H9 (cell line): ENCODE data around the gene UGT1A5. TPM values are rescaled to one million over a fixed set of nuclear protein-coding genes. Genes with fewer than 3 reads are reported as not detected.
A peak's percentile ranks its signal among the peaks of the same experiment; 100 is the strongest.

ENCODE experiments used
- DNase-seq: peaks from one replicate; pipeline ENCODE4 v3.0.0-alpha.2; 2017
- H2AFZ ChIP-seq: one replicate; pipeline ENCODE4 v1.6.1; 2013; ENCODE audit warnings: mild to moderate bottlenecking, low read length, control low read depth, moderate library complexity
- H2AK5ac ChIP-seq: 2 replicates; pipeline ENCODE4 v1.6.1; 2013; ENCODE audit warnings: low read length, control low read depth, mixed read lengths; ENCODE audit not compliant: insufficient read length
- H2BK120ac ChIP-seq: one replicate; pipeline ENCODE4 v1.6.1; 2013; ENCODE audit warnings: low read depth, mild to moderate bottlenecking, low read length, control low read depth, inconsistent platforms; ENCODE audit not compliant: poor library complexity, severe bottlenecking
- H2BK12ac ChIP-seq: 2 replicates; pipeline ENCODE4 v1.6.1; 2013; ENCODE audit warnings: low read length, control low read depth, mixed read lengths, low read depth; ENCODE audit not compliant: insufficient read length
- H2BK15ac ChIP-seq: 2 replicates; pipeline ENCODE4 v1.6.1; 2013; ENCODE audit warnings: low read depth, low read length, control low read depth
- H2BK20ac ChIP-seq: one replicate; pipeline ENCODE4 v1.6.1; 2013; ENCODE audit warnings: low read depth, mild to moderate bottlenecking, low read length, control low read depth, inconsistent platforms; ENCODE audit not compliant: poor library complexity, severe bottlenecking
- H2BK5ac ChIP-seq: 2 replicates; pipeline ENCODE4 v1.6.1; 2013; ENCODE audit warnings: low read length, control low read depth, mixed read lengths; ENCODE audit not compliant: insufficient read length
- H3K14ac ChIP-seq: 2 replicates; pipeline ENCODE4 v1.6.1; 2013; ENCODE audit warnings: low read length, control low read depth; ENCODE audit not compliant: insufficient read depth
- H3K18ac ChIP-seq: 2 replicates; pipeline ENCODE4 v1.6.1; 2013; ENCODE audit warnings: low read depth, mild to moderate bottlenecking, mixed read lengths, low read length, control low read depth; ENCODE audit not compliant: insufficient read length
- H3K23ac ChIP-seq: 2 replicates; pipeline ENCODE4 v1.6.1; 2013; ENCODE audit warnings: low read length, control low read depth, mixed read lengths, low read depth; ENCODE audit not compliant: insufficient read length
- H3K23me2 ChIP-seq: 2 replicates; pipeline ENCODE4 v1.6.1; 2013; ENCODE audit warnings: low read depth, mild to moderate bottlenecking, mixed read lengths, low read length, control low read depth; ENCODE audit not compliant: insufficient read length, poor library complexity, severe bottlenecking
- H3K27ac ChIP-seq: 2 replicates; pipeline ENCODE4 v1.5.1; 2013; ENCODE audit warnings: low read length, control low read depth, mixed read lengths, low read depth; ENCODE audit not compliant: insufficient read length
- H3K27me3 ChIP-seq: 2 replicates; pipeline ENCODE4 v1.6.1; 2013; ENCODE audit warnings: low read length, control low read depth, inconsistent platforms; ENCODE audit not compliant: insufficient read depth
- H3K4ac ChIP-seq: 2 replicates; pipeline ENCODE4 v1.6.1; 2013; ENCODE audit warnings: low read depth, mild to moderate bottlenecking, control low read depth, inconsistent platforms, low read length, moderate library complexity
- H3K4me1 ChIP-seq: 2 replicates; pipeline ENCODE4 v1.6.1; 2013; ENCODE audit warnings: low read length, control low read depth, inconsistent platforms; ENCODE audit not compliant: insufficient read depth
- H3K4me2 ChIP-seq: 2 replicates; pipeline ENCODE4 v1.6.1; 2013; ENCODE audit warnings: low read length, control low read depth, mixed read lengths; ENCODE audit not compliant: insufficient read length, insufficient read depth
- H3K56ac ChIP-seq: 2 replicates; pipeline ENCODE4 v1.6.1; 2013; ENCODE audit warnings: low read depth, mild to moderate bottlenecking, mixed read lengths, low read length, control low read depth; ENCODE audit not compliant: insufficient read length
- H3K79me1 ChIP-seq: 2 replicates; pipeline ENCODE4 v1.6.1; 2013; ENCODE audit warnings: low read depth, mild to moderate bottlenecking, moderate library complexity, low read length, control low read depth, inconsistent platforms; ENCODE audit not compliant: insufficient read depth, poor library complexity, severe bottlenecking
- H3K79me2 ChIP-seq: 2 replicates; pipeline ENCODE4 v1.6.1; 2013; ENCODE audit warnings: low read length, control low read depth, inconsistent platforms; ENCODE audit not compliant: insufficient read depth
- H3K9ac ChIP-seq: 2 replicates; pipeline ENCODE4 v1.6.1; 2013; ENCODE audit warnings: low read length, control low read depth, mixed read lengths; ENCODE audit not compliant: insufficient read length; ENCODE audit errors: extremely low read depth
- H3K9me3 ChIP-seq: one replicate; pipeline ENCODE4 v1.6.1; 2013; ENCODE audit warnings: low read depth, low read length, inconsistent platforms; ENCODE audit not compliant: control insufficient read depth
- H3T11ph ChIP-seq: one replicate; pipeline ENCODE4 v1.6.1; 2013; ENCODE audit warnings: mild to moderate bottlenecking, low read length, control low read depth, inconsistent platforms
- H4K20me1 ChIP-seq: one replicate; pipeline ENCODE4 v1.6.1; 2013; ENCODE audit not compliant: control insufficient read depth, insufficient read length, insufficient read depth
- H4K5ac ChIP-seq: 2 replicates; pipeline ENCODE4 v1.6.1; 2013; ENCODE audit warnings: low read depth, mild to moderate bottlenecking, mixed read lengths, low read length, control low read depth; ENCODE audit not compliant: insufficient read length
- H4K8ac ChIP-seq: replicated peaks from 2 replicates; pipeline ENCODE4 v1.6.1; 2013; ENCODE audit warnings: low read length, control low read depth, mixed read lengths, low read depth; ENCODE audit not compliant: insufficient read length
- H4K91ac ChIP-seq: 2 replicates; pipeline ENCODE4 v1.6.1; 2013; ENCODE audit warnings: low read depth, mild to moderate bottlenecking, moderate library complexity, mixed read lengths, low read length, control low read depth; ENCODE audit not compliant: insufficient read length
- H3K27ac Mint-ChIP-seq, 3 experiments: 2 replicates in 2 of 3; 3 replicates in 1 of 3; pipeline ENCODE4 v1.8.0; 2020 to 2021; ENCODE audit warnings: mixed read lengths in 3 of 3, mild to moderate bottlenecking in 1 of 3, moderate library complexity in 1 of 3
- H3K27me3 Mint-ChIP-seq: 2 replicates; pipeline ENCODE4 v1.8.0; 2021; ENCODE audit warnings: low read depth, mild to moderate bottlenecking, moderate library complexity, mixed read lengths
- H3K36me3 Mint-ChIP-seq, 3 experiments: 2 replicates in 2 of 3; 3 replicates in 1 of 3; pipeline ENCODE4 v1.8.0; 2020 to 2021; ENCODE audit warnings: low read depth in 3 of 3, mixed read lengths in 3 of 3; ENCODE audit not compliant: insufficient read depth in 1 of 3
- H3K4me1 Mint-ChIP-seq, 2 experiments: 2 replicates each; pipeline ENCODE4 v1.8.0; 2020; ENCODE audit warnings: mixed read lengths in 2 of 2
- H3K4me3 Mint-ChIP-seq, 2 experiments: 2 replicates in 1 of 2; 3 replicates in 1 of 2; pipeline ENCODE4 v1.8.0; 2020 to 2021; ENCODE audit warnings: mild to moderate bottlenecking in 2 of 2, mixed read lengths in 2 of 2, moderate library complexity in 1 of 2
- H3K9me3 Mint-ChIP-seq, 2 experiments: 2 replicates in 1 of 2; 3 replicates in 1 of 2; pipeline ENCODE4 v1.8.0; 2020; ENCODE audit warnings: mild to moderate bottlenecking in 2 of 2, mixed read lengths in 2 of 2, moderate library complexity in 1 of 2
- CTCF ChIP-seq: fragments of 200-600 bp; sonication (generic); conservative IDR thresholded peaks from 3 replicates; pipeline ENCODE4 v1.8.0; 2021; ENCODE audit warnings: antibody characterized with exemption, mild to moderate bottlenecking
- WGBS: extraction: QIAGEN DNeasy Blood & Tissue Kit; methylation state at CpG from one replicate; pipeline ENCODE4 v1.1.7; 2013; ENCODE audit warnings: missing lambda C conversion rate, low lambda C conversion rate, mixed read lengths; ENCODE audit not compliant: insufficient read length; ENCODE audit errors: extremely low coverage; 5-methylcytosine and 5-hydroxymethylcytosine counted together
- total RNA-seq: library from RNA; stranded (reverse); gene quantifications from 2 replicates; pipeline ENCODE4 v1.2.1, GENCODE V29; 2021

The UGT1A5 gene
- total RNA-seq, 1 experiment from 2014 or later: not detected

DNA sequence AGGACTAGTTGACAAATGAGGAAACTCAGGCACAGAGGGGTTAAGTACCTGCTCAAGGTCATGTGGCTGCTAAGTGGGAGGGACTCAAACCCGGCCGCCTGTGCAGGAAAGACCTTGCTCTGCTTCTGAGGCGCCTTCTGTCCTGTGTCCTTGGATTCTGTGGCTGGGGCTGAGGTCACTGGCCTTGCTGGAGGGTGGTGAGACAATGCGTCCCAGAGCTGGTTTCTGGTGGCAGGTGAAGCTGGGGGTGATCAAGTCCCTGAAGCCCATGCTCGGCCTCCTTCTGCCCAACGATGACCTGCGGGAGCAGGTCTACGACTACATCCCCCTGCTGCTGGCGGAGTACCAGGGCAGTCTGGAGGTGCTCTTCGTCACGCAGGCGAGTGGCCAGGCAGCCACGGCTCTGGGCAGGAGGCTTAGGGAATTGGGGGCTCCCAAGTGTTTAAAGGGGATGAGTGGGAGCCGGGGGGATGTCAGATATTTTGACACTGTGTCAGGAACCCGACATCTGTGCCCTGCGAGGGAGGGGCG is 81.5 kb downstream of the UGT1A5 start:
- H3K4me1 ChIP-seq: no peaks in the 10 kb centered on the region
- H3K79me1 ChIP-seq: no peaks in the 10 kb centered on the region
- no peak overlapping the region for H2BK12ac ChIP-seq
- H3K27ac Mint-ChIP-seq: 0 out of 7 replicates have a peak overlapping the region, but pooled peaks of 1 of the 3 experiments have one; percentile 18
- no peak overlapping the region for H2AFZ ChIP-seq
- no peak overlapping the region for H3T11ph ChIP-seq
- TF ChIP-seq CTCF: no peak
- H3K4me2 ChIP-seq: no peak overlapping the region
- no peak overlapping the region for H3K18ac ChIP-seq
- no peak overlapping the region for H2BK120ac ChIP-seq
- H3K23ac ChIP-seq: no peak overlapping the region
- H3K9me3 ChIP-seq: no peaks in the 10 kb centered on the region
- H3K27me3 Mint-ChIP-seq: peaks cover 14% of the 10 kb centered on the region
- H3K4me1 Mint-ChIP-seq: peaks cover 2% of the 10 kb centered on the region in 2 experiments; a peak in 3 of 4 replicates
- H4K5ac ChIP-seq: no peak overlapping the region
- no peak overlapping the region for H3K56ac ChIP-seq
- no peaks in the 10 kb centered on the region for H4K20me1 ChIP-seq
- no peak overlapping the region for H3K4ac ChIP-seq
- H3K27ac ChIP-seq: no peak overlapping the region
- no peaks in the 10 kb centered on the region for H3K79me2 ChIP-seq
- H4K8ac ChIP-seq: no peak overlapping the region
- no peak overlapping the region for H4K91ac ChIP-seq
- H2AK5ac ChIP-seq: no peak overlapping the region
- H3K23me2 ChIP-seq: no peaks in the 10 kb centered on the region
- no peak overlapping the region for H3K9ac ChIP-seq
- no peak overlapping the region for H3K14ac ChIP-seq
- no peak overlapping the region for H2BK15ac ChIP-seq
- peaks cover 2 to 3% of the 10 kb centered on the region in 2 experiments; a peak in 4 of 5 replicates for H3K9me3 Mint-ChIP-seq
- H2BK20ac ChIP-seq: no peak overlapping the region
- no CpG with 5 or more reads among the region's 17 CpGs for WGBS
- no peaks in the 10 kb centered on the region for H3K27me3 ChIP-seq
- H3K4me3 Mint-ChIP-seq: no peak overlapping the region
- H3K36me3 Mint-ChIP-seq: peaks cover 0 to 2% (median 0%) of the 10 kb centered on the region in 3 experiments; a peak in 2 of 7 replicates
- no peak overlapping the region for H2BK5ac ChIP-seq
- peak; percentile 15 for DNase-seq
